Smooth muscle cell (in vitro differentiated cells): ENCODE results near the gene CACNB4. TPM values are rescaled to one million over a fixed set of nuclear protein-coding genes. Genes with fewer than 3 reads are reported as not detected.

Experiments used
- DNase-seq: peaks from one replicate; lab custom pipeline; 2025; ENCODE audit not compliant: unreplicated experiment; lab: John Stamatoyannopoulos, UW
- H2AFZ ChIP-seq: fragments of 200-600 bp; sonication (generic); 2 replicates; pipeline ENCODE4 v1.6.0; 2016; ENCODE audit warnings: antibody characterized with exemption, low read depth, mild to moderate bottlenecking
- H3F3A ChIP-seq: fragments of 200-600 bp; sonication (generic); 2 replicates; pipeline ENCODE4 v1.6.0; 2017; ENCODE audit warnings: antibody characterized with exemption, low read depth
- H3K27ac ChIP-seq: fragments of 200-600 bp; sonication (generic); 2 replicates; pipeline ENCODE4 v1.5.1; 2016; ENCODE audit warnings: low read depth, mild to moderate bottlenecking
- H3K27me3 ChIP-seq: fragments of 200-600 bp; sonication (generic); 2 replicates; pipeline ENCODE4 v1.6.1; 2016; ENCODE audit warnings: low read depth, mild to moderate bottlenecking
- H3K36me3 ChIP-seq: fragments of 200-600 bp; sonication (generic); 2 replicates; pipeline ENCODE4 v1.5.1; 2016; ENCODE audit warnings: low read depth
- H3K4me1 ChIP-seq: fragments of 200-600 bp; sonication (generic); 2 replicates; pipeline ENCODE4 v1.5.1; 2016; ENCODE audit warnings: low read depth
- H3K4me2 ChIP-seq: fragments of 200-600 bp; sonication (generic); 2 replicates; pipeline ENCODE4 v1.6.0; 2016; ENCODE audit warnings: mild to moderate bottlenecking
- H3K4me3 ChIP-seq: fragments of 200-600 bp; sonication (generic); 2 replicates; pipeline ENCODE4 v1.5.1; 2016; ENCODE audit warnings: mild to moderate bottlenecking
- H3K79me2 ChIP-seq: fragments of 200-600 bp; sonication (generic); 2 replicates; pipeline ENCODE4 v1.6.0; 2016; ENCODE audit warnings: low read depth, mild to moderate bottlenecking
- H3K9ac ChIP-seq: fragments of 200-600 bp; sonication (generic); 2 replicates; pipeline ENCODE4 v1.6.0; 2016; ENCODE audit warnings: low read depth
- H3K9me3 ChIP-seq: fragments of 200-600 bp; sonication (generic); replicated peaks from 2 replicates; pipeline ENCODE4 v1.5.1; 2016; ENCODE audit warnings: low read depth
- H4K20me1 ChIP-seq: fragments of 200-600 bp; sonication (generic); 2 replicates; pipeline ENCODE4 v1.6.0; 2016; ENCODE audit warnings: low read depth
- WGBS: methylation state at CpG from one replicate; pipeline ENCODE4 v1.1.7; 2016; ENCODE audit warnings: low lambda C conversion rate; 5-methylcytosine and 5-hydroxymethylcytosine counted together
- polyA plus RNA-seq: library from polyadenylated mRNA; unstranded; fragments of >200 nt; fragmentation: Nextera tagmentation; extraction: Ambion mirVana; gene quantifications from 2 replicates; pipeline ENCODE4 v1.2.1, GENCODE V29; 2016
- total RNA-seq: library from RNA; depleted of rRNA; stranded (reverse); fragments of >200 nt; gene quantifications from 2 replicates; pipeline ENCODE4 v1.2.3, GENCODE V29; 2014
- TF ChIP-seq, protein P1 (sequence below): fragments of 200-600 bp; sonication (generic); IDR thresholded peaks from 2 replicates; pipeline ENCODE4 v1.5.1; 2017; ENCODE audit warnings: borderline replicate concordance, mild to moderate bottlenecking, antibody characterized with exemption; ENCODE audit not compliant: insufficient read depth, poor library complexity, severe bottlenecking

Gene CACNB4
- total and polyA plus RNA-seq, 2 experiments from 2014 or later: 0.06 to 1.4 TPM

- Histone ChIP-seq H3K4me1 (peaks cover 8% of the 10 kb centered on the region), H3F3A (peaks cover 5% of the 10 kb centered on the region), H2AFZ (no peak overlapping the region), H3K79me2 (no peaks in the 10 kb centered on the region), H3K4me3 (no peak overlapping the region), H3K36me3 (no peaks in the 10 kb centered on the region), H4K20me1 (no peaks in the 10 kb centered on the region), H3K4me2 (no peak overlapping the region), H3K9ac (no peak overlapping the region), H3K9me3 (no peaks in the 10 kb centered on the region), H3K27ac (no peak overlapping the region), H3K27me3 (no peaks in the 10 kb centered on the region)
- DNase-seq: no peak
- 84% methylated on average over 4 of the region's 4 CpGs for WGBS
- TF ChIP-seq, protein P1, sequence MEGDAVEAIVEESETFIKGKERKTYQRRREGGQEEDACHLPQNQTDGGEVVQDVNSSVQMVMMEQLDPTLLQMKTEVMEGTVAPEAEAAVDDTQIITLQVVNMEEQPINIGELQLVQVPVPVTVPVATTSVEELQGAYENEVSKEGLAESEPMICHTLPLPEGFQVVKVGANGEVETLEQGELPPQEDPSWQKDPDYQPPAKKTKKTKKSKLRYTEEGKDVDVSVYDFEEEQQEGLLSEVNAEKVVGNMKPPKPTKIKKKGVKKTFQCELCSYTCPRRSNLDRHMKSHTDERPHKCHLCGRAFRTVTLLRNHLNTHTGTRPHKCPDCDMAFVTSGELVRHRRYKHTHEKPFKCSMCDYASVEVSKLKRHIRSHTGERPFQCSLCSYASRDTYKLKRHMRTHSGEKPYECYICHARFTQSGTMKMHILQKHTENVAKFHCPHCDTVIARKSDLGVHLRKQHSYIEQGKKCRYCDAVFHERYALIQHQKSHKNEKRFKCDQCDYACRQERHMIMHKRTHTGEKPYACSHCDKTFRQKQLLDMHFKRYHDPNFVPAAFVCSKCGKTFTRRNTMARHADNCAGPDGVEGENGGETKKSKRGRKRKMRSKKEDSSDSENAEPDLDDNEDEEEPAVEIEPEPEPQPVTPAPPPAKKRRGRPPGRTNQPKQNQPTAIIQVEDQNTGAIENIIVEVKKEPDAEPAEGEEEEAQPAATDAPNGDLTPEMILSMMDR: no peak
These were observed 129.9 kb downstream of the CACNB4 start for GRCh38 chr2:151968770-151969470.

DNA sequence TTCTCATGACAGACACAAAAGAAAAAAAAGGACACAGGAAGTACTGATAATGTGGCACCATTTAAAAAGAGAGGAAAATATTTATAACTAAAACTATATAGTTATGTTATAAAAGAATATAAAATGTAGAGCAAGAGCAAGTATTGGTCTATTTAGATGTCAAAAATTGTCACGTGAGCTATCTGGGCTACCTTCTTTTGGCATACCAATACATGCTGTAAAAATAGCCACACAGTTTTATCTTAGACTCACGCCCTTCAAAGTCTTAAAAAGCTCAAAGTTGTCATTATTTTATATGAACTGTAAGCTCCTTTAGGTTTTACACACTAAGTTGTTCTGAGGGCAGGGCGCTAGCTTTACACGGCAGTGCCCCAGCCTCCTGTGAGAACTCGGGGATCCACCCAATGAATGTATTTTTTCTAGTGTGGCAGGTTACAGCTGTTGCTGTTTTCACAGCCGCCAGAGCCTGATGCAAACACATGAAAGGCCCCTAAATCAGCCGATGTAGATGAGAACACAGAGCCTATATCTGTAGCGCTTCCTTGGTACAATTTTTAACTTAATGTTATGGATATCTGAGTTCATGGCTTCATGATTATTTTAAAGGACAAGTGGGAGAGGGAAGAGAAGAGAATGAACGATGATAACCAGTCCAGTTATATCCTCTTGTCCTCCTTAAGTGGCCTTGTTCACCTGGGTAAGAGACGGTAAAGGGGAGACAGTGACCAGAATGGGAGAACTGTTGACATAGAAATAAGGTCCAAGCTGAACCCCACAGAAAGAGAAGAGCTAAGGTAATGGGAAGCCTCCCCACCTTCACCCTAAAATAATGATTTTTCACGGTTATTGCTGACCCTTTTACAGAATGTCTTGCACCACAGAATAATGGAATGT, 130.8 kb downstream of the CACNB4 start:
- no peak overlapping the region for H3K9ac ChIP-seq
- 91% methylated on average over 11 of the region's 11 CpGs for WGBS
- no peak overlapping the region for H3K27ac ChIP-seq
- peaks cover 1% of the 10 kb centered on the region for H3K4me1 ChIP-seq
- H2AFZ ChIP-seq: no peak overlapping the region
- no peak for DNase-seq
- H3K27me3 ChIP-seq: no peaks in the 10 kb centered on the region
- H3K36me3 ChIP-seq: no peaks in the 10 kb centered on the region
- H3K79me2 ChIP-seq: no peaks in the 10 kb centered on the region
- H3K9me3 ChIP-seq: no peaks in the 10 kb centered on the region
- H4K20me1 ChIP-seq: no peaks in the 10 kb centered on the region
- H3K4me2 ChIP-seq: no peak overlapping the region
- TF ChIP-seq, protein P1: no peak
- H3F3A ChIP-seq: peaks cover under 1% of the 10 kb centered on the region
- no peak overlapping the region for H3K4me3 ChIP-seq

DNA sequence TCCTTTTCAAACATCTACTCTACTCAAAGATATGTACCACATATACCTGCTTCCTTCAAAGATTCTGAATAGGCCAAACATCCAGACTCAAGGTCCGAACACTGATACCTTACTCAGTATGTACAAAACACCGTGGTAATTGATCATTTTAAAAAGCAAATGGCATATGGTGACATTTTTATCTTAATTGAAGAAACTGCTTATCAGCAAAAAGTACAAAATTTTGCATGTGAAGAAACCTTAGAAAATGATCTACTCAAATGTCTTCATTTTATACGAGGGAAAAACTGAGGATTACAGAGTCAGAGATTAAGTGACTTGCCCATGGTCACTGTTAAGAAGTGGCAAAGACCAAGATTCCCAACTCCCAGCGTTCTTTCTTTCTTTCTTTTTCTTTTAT, 133.0 kb downstream of the CACNB4 start:
- H4K20me1 ChIP-seq: no peaks in the 10 kb centered on the region
- H3K79me2 ChIP-seq: no peaks in the 10 kb centered on the region
- no peak overlapping the region for H3K4me3 ChIP-seq
- TF ChIP-seq, protein P1: no peak
- H3K27me3 ChIP-seq: no peaks in the 10 kb centered on the region
- H3K4me1 ChIP-seq: no peaks in the 10 kb centered on the region
- H3K27ac ChIP-seq: no peak overlapping the region
- WGBS: 92% methylated on average over 4 of the region's 4 CpGs
- no peak overlapping the region for H3K9ac ChIP-seq
- H3K36me3 ChIP-seq: no peaks in the 10 kb centered on the region
- H3F3A ChIP-seq: no peaks in the 10 kb centered on the region
- no peak overlapping the region for H3K4me2 ChIP-seq
- no peak overlapping the region for H2AFZ ChIP-seq
- no peaks in the 10 kb centered on the region for H3K9me3 ChIP-seq
- no peak for DNase-seq
